ENCODE data around the gene LIPN.

GRCh38 chr10:88769384-88769783 lies 9.6 kb downstream of the LIPN start:
- TF ChIP-seq POLR2A (IDR thresholded peaks at IDR 0.05), result no peak
- TF ChIP-seq, protein P1, sequence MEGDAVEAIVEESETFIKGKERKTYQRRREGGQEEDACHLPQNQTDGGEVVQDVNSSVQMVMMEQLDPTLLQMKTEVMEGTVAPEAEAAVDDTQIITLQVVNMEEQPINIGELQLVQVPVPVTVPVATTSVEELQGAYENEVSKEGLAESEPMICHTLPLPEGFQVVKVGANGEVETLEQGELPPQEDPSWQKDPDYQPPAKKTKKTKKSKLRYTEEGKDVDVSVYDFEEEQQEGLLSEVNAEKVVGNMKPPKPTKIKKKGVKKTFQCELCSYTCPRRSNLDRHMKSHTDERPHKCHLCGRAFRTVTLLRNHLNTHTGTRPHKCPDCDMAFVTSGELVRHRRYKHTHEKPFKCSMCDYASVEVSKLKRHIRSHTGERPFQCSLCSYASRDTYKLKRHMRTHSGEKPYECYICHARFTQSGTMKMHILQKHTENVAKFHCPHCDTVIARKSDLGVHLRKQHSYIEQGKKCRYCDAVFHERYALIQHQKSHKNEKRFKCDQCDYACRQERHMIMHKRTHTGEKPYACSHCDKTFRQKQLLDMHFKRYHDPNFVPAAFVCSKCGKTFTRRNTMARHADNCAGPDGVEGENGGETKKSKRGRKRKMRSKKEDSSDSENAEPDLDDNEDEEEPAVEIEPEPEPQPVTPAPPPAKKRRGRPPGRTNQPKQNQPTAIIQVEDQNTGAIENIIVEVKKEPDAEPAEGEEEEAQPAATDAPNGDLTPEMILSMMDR (IDR thresholded peaks at IDR 0.05), result no peak
